OCI-LY1 (cell line): ENCODE measurements around the gene DCC.

ENCODE experiments used
- H2AFZ ChIP-seq: fragments of 200-600 bp; sonication (generic), shearing (Covaris generic); 2 replicates; pipeline ENCODE4 v1.6.0; 2014; ENCODE audit warnings: antibody characterized with exemption, mild to moderate bottlenecking, low read length
- H3F3A ChIP-seq: fragments of 200-600 bp; sonication (generic), shearing (Covaris generic); 2 replicates; pipeline ENCODE4 v1.6.0; 2014; ENCODE audit warnings: mild to moderate bottlenecking, antibody characterized with exemption, low read length, moderate library complexity; ENCODE audit not compliant: insufficient read depth
- H3K27ac ChIP-seq: fragments of 200-600 bp; sonication (generic); 2 replicates; pipeline ENCODE4 v1.5.1; 2014; ENCODE audit warnings: low read length, mixed run types, mild to moderate bottlenecking, low read depth; ENCODE audit not compliant: poor library complexity, severe bottlenecking
- H3K27me3 ChIP-seq: fragments of 200-600 bp; sonication (generic); 2 replicates; pipeline ENCODE4 v1.6.0; 2014; ENCODE audit warnings: antibody characterized with exemption, mild to moderate bottlenecking, low read length, moderate library complexity; ENCODE audit not compliant: insufficient read depth
- H3K36me3 ChIP-seq: fragments of 200-600 bp; sonication (generic); 2 replicates; pipeline ENCODE4 v1.6.1; 2014; ENCODE audit warnings: mild to moderate bottlenecking, antibody characterized with exemption, low read length, moderate library complexity, mixed read lengths; ENCODE audit not compliant: insufficient read depth
- H3K4me1 ChIP-seq: fragments of 200-600 bp; sonication (generic); 2 replicates; pipeline ENCODE4 v1.5.1; 2014; ENCODE audit warnings: mild to moderate bottlenecking, low read length, moderate library complexity; ENCODE audit not compliant: insufficient read depth, severe bottlenecking
- H3K4me2 ChIP-seq: fragments of 200-600 bp; sonication (generic), shearing (Covaris generic); 2 replicates; pipeline ENCODE4 v1.6.1; 2014; ENCODE audit warnings: low read length
- H3K4me3 ChIP-seq: fragments of 200-600 bp; sonication (generic); 2 replicates; pipeline ENCODE4 v1.5.1; 2014; ENCODE audit warnings: low read length, low read depth, mild to moderate bottlenecking, mixed read lengths; ENCODE audit not compliant: poor library complexity, severe bottlenecking
- H3K79me2 ChIP-seq: fragments of 200-600 bp; shearing (Covaris generic); 2 replicates; pipeline ENCODE4 v1.6.1; 2016; ENCODE audit warnings: mixed run types, low read length, mixed read lengths; ENCODE audit not compliant: insufficient read depth
- H3K9ac ChIP-seq: fragments of 200-600 bp; sonication (generic), shearing (Covaris generic); 2 replicates; pipeline ENCODE4 v1.6.1; 2014; ENCODE audit warnings: mild to moderate bottlenecking, low read length, mixed read lengths
- H3K9me2 ChIP-seq: fragments of 200-600 bp; sonication (generic), shearing (Covaris generic); 2 replicates; pipeline ENCODE4 v1.6.1; 2014; ENCODE audit warnings: low read depth, mild to moderate bottlenecking, low read length, mixed read lengths
- H3K9me3 ChIP-seq: fragments of 200-600 bp; shearing (Covaris generic); 2 replicates; pipeline ENCODE4 v1.6.1; 2014; ENCODE audit warnings: low read length, mixed read lengths
- H4K20me1 ChIP-seq: fragments of 200-600 bp; sonication (generic), shearing (Covaris generic); 2 replicates; pipeline ENCODE4 v1.6.0; 2016; ENCODE audit warnings: mild to moderate bottlenecking, low read length; ENCODE audit not compliant: insufficient read depth
- CTCF ChIP-seq: fragments of 200-600 bp; sonication (generic), shearing (Covaris generic); IDR thresholded peaks from 2 replicates; pipeline ENCODE4 v1.5.1; 2017; ENCODE audit warnings: mild to moderate bottlenecking, antibody characterized with exemption, low read length, moderate library complexity, mixed read lengths
- EZH2 ChIP-seq: fragments of 200-600 bp; sonication (generic), shearing (Covaris generic); IDR thresholded peaks from 2 replicates; pipeline ENCODE4 v1.8.0; 2017; ENCODE audit warnings: borderline replicate concordance, mixed run types, mild to moderate bottlenecking, antibody characterized with exemption, low read length, moderate library complexity, mixed read lengths

Gene DCC

GRCh38 chr18:53541924-53542323, 1201.9 kb downstream of the DCC start:
- H3K4me3 ChIP-seq = no peak overlapping the region
- H2AFZ ChIP-seq = no peak overlapping the region
- no peaks in the 10 kb centered on the region for H3K36me3 ChIP-seq
- TF ChIP-seq CTCF = no peak
- no peak for TF ChIP-seq EZH2
- H3F3A ChIP-seq = no peaks in the 10 kb centered on the region
- H3K9me2 ChIP-seq = no peaks in the 10 kb centered on the region
- H3K9ac ChIP-seq = no peak overlapping the region
- H3K4me1 ChIP-seq = no peaks in the 10 kb centered on the region
- no peak overlapping the region for H3K27ac ChIP-seq
- no peak overlapping the region for H3K4me2 ChIP-seq
- H3K79me2 ChIP-seq = no peaks in the 10 kb centered on the region
- no peaks in the 10 kb centered on the region for H3K27me3 ChIP-seq
- no peaks in the 10 kb centered on the region for H3K9me3 ChIP-seq
- no peaks in the 10 kb centered on the region for H4K20me1 ChIP-seq

GRCh38 chr18:53543711-53544110, 1203.7 kb downstream of the DCC start:
- no peaks in the 10 kb centered on the region for H3K4me1 ChIP-seq
- TF ChIP-seq EZH2 (no peak), CTCF (no peak)
- no peak overlapping the region for H3K27ac ChIP-seq
- H3K79me2 ChIP-seq = no peaks in the 10 kb centered on the region
- no peak overlapping the region for H3K9ac ChIP-seq
- no peaks in the 10 kb centered on the region for H3K9me2 ChIP-seq
- H3K9me3 ChIP-seq = no peaks in the 10 kb centered on the region
- no peaks in the 10 kb centered on the region for H3K36me3 ChIP-seq
- no peak overlapping the region for H3K4me3 ChIP-seq
- no peaks in the 10 kb centered on the region for H4K20me1 ChIP-seq
- H3F3A ChIP-seq = no peaks in the 10 kb centered on the region
- H3K27me3 ChIP-seq = no peaks in the 10 kb centered on the region
- no peak overlapping the region for H3K4me2 ChIP-seq
- no peak overlapping the region for H2AFZ ChIP-seq

GRCh38 chr18:53544917-53545316, 1204.9 kb downstream of the DCC start:
- Histone ChIP-seq H3K9ac (no peak overlapping the region), H4K20me1 (no peaks in the 10 kb centered on the region), H3K36me3 (no peaks in the 10 kb centered on the region), H3K4me2 (no peak overlapping the region), H3K79me2 (no peaks in the 10 kb centered on the region), H3K27me3 (no peaks in the 10 kb centered on the region), H3K9me3 (no peaks in the 10 kb centered on the region), H3F3A (no peaks in the 10 kb centered on the region), H3K27ac (no peak overlapping the region), H3K4me3 (no peak overlapping the region), H2AFZ (no peak overlapping the region), H3K4me1 (no peaks in the 10 kb centered on the region), H3K9me2 (no peaks in the 10 kb centered on the region)
- TF ChIP-seq EZH2 = no peak
- TF ChIP-seq CTCF = no peak
